Measurements from ENCODE around the gene RNF128. TPM values are rescaled to one million over a fixed set of nuclear protein-coding genes. Genes with fewer than 3 reads are reported as not detected.

Gene RNF128
- total and polyA plus RNA-seq, 2 of the 13 experiments (the other 11 are each of a cell fraction or from before 2014, with no cell fraction given), result 18.5 to 43.5 TPM

- TF ChIP-seq ZBED4 (CRISPR knock-in tag; IDR thresholded peaks at IDR 0.05; ENCODE audit: borderline replicate concordance) (no peak), ZBTB2 (CRISPR knock-in tag; IDR thresholded peaks at IDR 0.05; ENCODE audit: low read depth) (no peak), PAXIP1 (CRISPR knock-in tag; conservative IDR thresholded peaks at IDR 0.05) (peak; percentile 20; the same call in 1 of the 2 replicates), AKNA (CRISPR knock-in tag; IDR thresholded peaks at IDR 0.05; ENCODE audit: borderline replicate concordance) (no peak), ZNF609 (CRISPR knock-in tag; IDR thresholded peaks at IDR 0.05; ENCODE audit: borderline replicate concordance) (no peak), ATF1 (CRISPR knock-in tag; IDR thresholded peaks at IDR 0.05) (peak; percentile 62; the same call in 1 of the 2 replicates), ZNF138 (CRISPR knock-in tag; IDR thresholded peaks at IDR 0.05; ENCODE audit: low read depth) (no peak)
Measured at GRCh38 chrX:106802388-106803275, 76.1 kb downstream of the RNF128 start, which contains the start of gene TBC1D8B (continued).

Data from HepG2 (cell line).